CD8-positive, alpha-beta memory T cell (primary cell): ENCODE results near the gene LTB4R. TPM values are rescaled to one million over a fixed set of nuclear protein-coding genes. Genes with fewer than 3 reads are reported as not detected.

Experiments used
- CTCF ChIA-PET: fragments of 350-600 bp; sonication (Branson Sonifier 250); formaldehyde crosslinking; loops from one replicate; lab custom pipeline; 2021; ENCODE audit warnings: antibody characterized with exemption; lab: Charles Lee
- POLR2A ChIA-PET: fragments of 350-600 bp; sonication (Branson Sonifier 250); formaldehyde crosslinking; loops from one replicate; lab custom pipeline; 2021; ENCODE audit warnings: antibody characterized with exemption; lab: Charles Lee
- DNase-seq, 5 donors: peaks; one replicate each; pipeline versions ENCODE4 v3.0.0 to v3.0.0-alpha.2; 2020 to 2022; ENCODE audit warnings: mixed read lengths in 1 of 5
- H3K27ac ChIP-seq: one replicate; pipeline ENCODE4 v1.7.0; 2013; ENCODE audit warnings: low read depth, mild to moderate bottlenecking, low read length, moderate library complexity
- H3K27me3 ChIP-seq: 2 replicates; pipeline ENCODE4 v1.7.0; 2013; ENCODE audit warnings: low read length, mild to moderate bottlenecking; ENCODE audit not compliant: insufficient read depth, poor library complexity, severe bottlenecking
- H3K36me3 ChIP-seq: 2 replicates; pipeline ENCODE4 v1.7.0; 2013; ENCODE audit warnings: mild to moderate bottlenecking, low read length, moderate library complexity; ENCODE audit not compliant: insufficient read depth
- H3K4me1 ChIP-seq: 2 replicates; pipeline ENCODE4 v1.7.0; 2013; ENCODE audit warnings: mild to moderate bottlenecking, low read length, moderate library complexity; ENCODE audit not compliant: insufficient read depth
- H3K4me3 ChIP-seq: 2 replicates; pipeline ENCODE4 v1.7.0; 2013; ENCODE audit warnings: mild to moderate bottlenecking, low read length
- H3K9me3 ChIP-seq: 2 replicates; pipeline ENCODE4 v1.7.0; 2013; ENCODE audit warnings: mild to moderate bottlenecking, low read length
- H3K27ac Mint-ChIP-seq, 8 donors: one replicate each; pipeline ENCODE4 v1.8.0; 2020 to 2021; ENCODE audit warnings: mixed read lengths in 8 of 8, mild to moderate bottlenecking in 6 of 8, inconsistent platforms in 3 of 8, moderate library complexity in 3 of 8
- H3K27me3 Mint-ChIP-seq, 2 donors: one replicate each; pipeline ENCODE4 v1.8.0; 2020 to 2021; ENCODE audit warnings: mixed read lengths in 2 of 2, mild to moderate bottlenecking in 1 of 2, moderate library complexity in 1 of 2
- H3K36me3 Mint-ChIP-seq, 3 donors: one replicate each; pipeline ENCODE4 v1.8.0; 2020 to 2021; ENCODE audit warnings: mixed read lengths in 3 of 3, inconsistent platforms in 1 of 3, mild to moderate bottlenecking in 1 of 3
- H3K4me1 Mint-ChIP-seq, 3 donors: one replicate each; pipeline ENCODE4 v1.8.0; 2020 to 2021; ENCODE audit warnings: mixed read lengths in 3 of 3, inconsistent platforms in 1 of 3, mild to moderate bottlenecking in 1 of 3
- H3K4me3 Mint-ChIP-seq, 7 donors: one replicate each; pipeline ENCODE4 v1.8.0; 2020 to 2021; ENCODE audit warnings: mixed read lengths in 7 of 7, mild to moderate bottlenecking in 6 of 7, moderate library complexity in 4 of 7, inconsistent platforms in 2 of 7
- H3K9me3 Mint-ChIP-seq, 5 donors: one replicate each; pipeline ENCODE4 v1.8.0; 2020 to 2022; ENCODE audit warnings: mixed read lengths in 5 of 5, mild to moderate bottlenecking in 3 of 5, moderate library complexity in 2 of 5, inconsistent platforms in 1 of 5
- polyA plus RNA-seq: library from polyadenylated mRNA; unstranded; fragments of 300-500 nt; fragmentation: Illumina TruSeq; gene quantifications from one replicate; pipeline ENCODE4 v1.2.3, GENCODE V29; 2021
- total RNA-seq, 2 experiments: library from RNA; stranded (reverse); gene quantifications; one replicate each; pipeline ENCODE4 v1.2.3, GENCODE V29; 2021

Gene LTB4R
- total and polyA plus RNA-seq, 3 experiments from 2014 or later: 9.8 to 12.3 (median 10.3) TPM

- peaks cover 15 to 19% of the 10 kb centered on the region in 2 donors for H3K27me3 Mint-ChIP-seq
- peaks cover 29 to 50% (median 43%) of the 10 kb centered on the region in 3 donors for H3K4me1 Mint-ChIP-seq
- no peaks in the 10 kb centered on the region for H3K9me3 Mint-ChIP-seq
- H3K4me1 ChIP-seq: peaks cover 31% of the 10 kb centered on the region
- peak within 1 kb of the TSS; percentile 55 to 96 (median 93) for H3K27ac Mint-ChIP-seq
- H3K36me3 ChIP-seq: peaks cover 10% of the 10 kb centered on the region
- no peaks in the 10 kb centered on the region for H3K9me3 ChIP-seq
- H3K4me3 ChIP-seq: peak within 1 kb of the TSS; percentile 92
- H3K27me3 ChIP-seq: peaks cover 10% of the 10 kb centered on the region
- H3K27ac ChIP-seq: peak within 1 kb of the TSS; percentile 60
- H3K4me3 Mint-ChIP-seq: peak within 1 kb of the TSS; percentile 95 to 97 (median 97)
- peaks cover 5 to 33% (median 5%) of the 10 kb centered on the region in 3 donors for H3K36me3 Mint-ChIP-seq
- peak; percentile 50 to 75 (median 57) for DNase-seq
- CTCF ChIA-PET: interaction anchor here (0.9 to 14.0 kb wide), 8 partner anchors 11 to 97 kb away, joined by 3 to 486 read pairs (median 3); partner anchors contain the start of genes CBLN3, CIDEB, KHNYN and LTB4R
- POLR2A ChIA-PET: interaction anchor here (0.6 to 3.3 kb wide), 4 partner anchors 91 to 102 kb away, joined by 3 to 21 read pairs (median 4); partner anchors contain the start of genes CBLN3 and KHNYN
Observed at GRCh38 chr14:24339284-24340151, 28.2 kb downstream of the LTB4R start, which contains the start of gene RIPK3. RIPK3 (minus strand) TSS chr14:24339991; CDS start chr14:24339826, 165 bp downstream.

GRCh38 chr14:24340606-24341005, 29.3 kb downstream of the LTB4R start:
- DNase-seq: no peak
- Mint-ChIP-seq H3K4me3 (peak overlapping the region in 4 of 7 donors; percentile 1 to 97 (median 95)), H3K36me3 (peaks cover 5 to 33% (median 5%) of the 10 kb centered on the region in 3 donors), H3K4me1 (peaks cover 24 to 40% (median 37%) of the 10 kb centered on the region in 3 donors), H3K9me3 (no peaks in the 10 kb centered on the region), H3K27me3 (peaks cover 15 to 23% of the 10 kb centered on the region in 2 donors), H3K27ac (no peak overlapping the region)
- H3K36me3 ChIP-seq: peaks cover 10% of the 10 kb centered on the region
- H3K9me3 ChIP-seq: no peaks in the 10 kb centered on the region
- CTCF ChIA-PET: interaction anchor here (0.9 to 14.0 kb wide), 4 partner anchors 12 to 98 kb away, joined by 3 to 486 read pairs (median 12); partner anchors contain the start of genes CBLN3, CIDEB, KHNYN and SDR39U1
- H3K4me1 ChIP-seq: peaks cover 23% of the 10 kb centered on the region
- no peak overlapping the region for H3K4me3 ChIP-seq
- POLR2A ChIA-PET: interaction anchor here (1.1 to 3.3 kb wide), 3 partner anchors 90 to 97 kb away, joined by 3 to 21 read pairs (median 3); partner anchors contain the start of genes CBLN3 and KHNYN
- H3K27me3 ChIP-seq: no peaks in the 10 kb centered on the region
- no peak overlapping the region for H3K27ac ChIP-seq

GRCh38 chr14:24342889-24343288, 31.6 kb downstream of the LTB4R start:
- H3K9me3 ChIP-seq: no peaks in the 10 kb centered on the region
- POLR2A ChIA-PET: no interaction called here
- no peaks in the 10 kb centered on the region for H3K36me3 ChIP-seq
- Mint-ChIP-seq H3K4me1 (peaks cover 17 to 25% (median 20%) of the 10 kb centered on the region in 3 donors), H3K4me3 (no peak overlapping the region), H3K27me3 (peaks cover 12 to 32% of the 10 kb centered on the region in 2 donors), H3K9me3 (no peaks in the 10 kb centered on the region), H3K36me3 (peaks cover 0 to 12% (median 0%) of the 10 kb centered on the region in 3 donors), H3K27ac (no peak overlapping the region)
- CTCF ChIA-PET: interaction anchor here (1.2 kb wide), 2 partner anchors 9 kb away, joined by 3 to 8 read pairs; no protein-coding TSS in a partner anchor
- H3K27me3 ChIP-seq: no peaks in the 10 kb centered on the region
- H3K4me1 ChIP-seq: peaks cover 23% of the 10 kb centered on the region
- no peak for DNase-seq
- H3K4me3 ChIP-seq: no peak overlapping the region
- no peak overlapping the region for H3K27ac ChIP-seq

GRCh38 chr14:24343795-24344660, 32.7 kb downstream of the LTB4R start:
- peaks cover 12 to 32% of the 10 kb centered on the region in 2 donors for H3K27me3 Mint-ChIP-seq
- ChIA-PET CTCF (interaction anchor here (1.1 to 4.4 kb wide), 3 partner anchors 10 to 93 kb away, joined by 3 to 37 read pairs (median 3); partner anchors contain the start of gene ADCY4), POLR2A (interaction anchor here (0.6 kb wide), 1 partner anchor 24 kb away, joined by 7 read pairs; the partner anchor contains the start of gene NFATC4)
- Histone ChIP-seq H3K27me3 (no peaks in the 10 kb centered on the region), H3K9me3 (no peaks in the 10 kb centered on the region), H3K27ac (no peak overlapping the region), H3K4me3 (no peak overlapping the region), H3K4me1 (peaks cover 12% of the 10 kb centered on the region), H3K36me3 (no peaks in the 10 kb centered on the region)
- no peak for DNase-seq
- H3K9me3 Mint-ChIP-seq: no peaks in the 10 kb centered on the region
- peaks cover 0 to 4% (median 0%) of the 10 kb centered on the region in 3 donors for H3K36me3 Mint-ChIP-seq
- peaks cover 8 to 14% (median 11%) of the 10 kb centered on the region in 3 donors for H3K4me1 Mint-ChIP-seq
- H3K4me3 Mint-ChIP-seq: no peak overlapping the region
- H3K27ac Mint-ChIP-seq: no peak overlapping the region

GRCh38 chr14:24347134-24347533, 35.8 kb downstream of the LTB4R start:
- peak overlapping the region in 1 of 8 donors; percentile 16 for H3K27ac Mint-ChIP-seq
- H3K4me3 ChIP-seq: no peak overlapping the region
- peaks cover 33 to 56% of the 10 kb centered on the region in 2 donors for H3K27me3 Mint-ChIP-seq
- H3K27me3 ChIP-seq: no peaks in the 10 kb centered on the region
- ChIA-PET CTCF (interaction anchor here (4.4 kb wide), 1 partner anchor 14 kb away, joined by 37 read pairs; the partner anchor contains the start of gene ADCY4), POLR2A (no interaction called here)
- no peaks in the 10 kb centered on the region for H3K4me1 ChIP-seq
- DNase-seq: no peak
- no peak overlapping the region for H3K27ac ChIP-seq
- H3K36me3 ChIP-seq: no peaks in the 10 kb centered on the region
- H3K36me3 Mint-ChIP-seq: no peaks in the 10 kb centered on the region
- H3K4me1 Mint-ChIP-seq: no peaks in the 10 kb centered on the region
- no peaks in the 10 kb centered on the region for H3K9me3 ChIP-seq
- H3K4me3 Mint-ChIP-seq: no peak overlapping the region
- no peaks in the 10 kb centered on the region for H3K9me3 Mint-ChIP-seq

- H3K4me3 ChIP-seq: no peak overlapping the region
- ChIA-PET CTCF (interaction anchor here (0.8 to 4.4 kb wide), 2 partner anchors 15 to 19 kb away, joined by 3 to 37 read pairs; partner anchors contain the start of gene ADCY4), POLR2A (no interaction called here)
- Mint-ChIP-seq H3K27ac (no peak overlapping the region), H3K36me3 (no peaks in the 10 kb centered on the region), H3K9me3 (no peaks in the 10 kb centered on the region), H3K4me1 (no peaks in the 10 kb centered on the region), H3K4me3 (no peak overlapping the region), H3K27me3 (peaks cover 36 to 60% of the 10 kb centered on the region in 2 donors)
- H3K9me3 ChIP-seq: no peaks in the 10 kb centered on the region
- no peaks in the 10 kb centered on the region for H3K36me3 ChIP-seq
- peaks cover 3% of the 10 kb centered on the region for H3K27me3 ChIP-seq
- DNase-seq: no peak
- H3K27ac ChIP-seq: no peak overlapping the region
- H3K4me1 ChIP-seq: no peaks in the 10 kb centered on the region
Observed at GRCh38 chr14:24348186-24348585, 36.9 kb downstream of the LTB4R start.

- Histone ChIP-seq H3K27ac (no peak overlapping the region), H3K27me3 (peaks cover 3% of the 10 kb centered on the region), H3K4me1 (no peaks in the 10 kb centered on the region), H3K9me3 (no peaks in the 10 kb centered on the region), H3K36me3 (no peaks in the 10 kb centered on the region), H3K4me3 (no peak overlapping the region)
- ChIA-PET CTCF (no interaction called here), POLR2A (no interaction called here)
- H3K27ac Mint-ChIP-seq: peak overlapping the region in 1 of 8 donors; percentile 19
- H3K4me3 Mint-ChIP-seq: no peak overlapping the region
- H3K4me1 Mint-ChIP-seq: no peaks in the 10 kb centered on the region
- H3K9me3 Mint-ChIP-seq: no peaks in the 10 kb centered on the region
- DNase-seq: no peak
- H3K27me3 Mint-ChIP-seq: peaks cover 36 to 67% of the 10 kb centered on the region in 2 donors
- H3K36me3 Mint-ChIP-seq: no peaks in the 10 kb centered on the region
Observed at GRCh38 chr14:24349742-24350141, 38.4 kb downstream of the LTB4R start.
